Embryonic facial prominence (tissue), 1 donor: ENCODE results near the gene GNE.

Experiments used
- DNase-seq: peaks from one replicate; pipeline ENCODE4 v3.0.0-alpha.2; 2016; ENCODE audit errors: extremely low spot score

GNE gene

GRCh38 chr9:36166168-36166927 lies 91.9 kb downstream of the GNE start:
- DNase-seq: peak; percentile 59

- DNase-seq: no peak
Observed at GRCh38 chr9:36165826-36166167, 92.5 kb downstream of the GNE start.

- no peak for DNase-seq
Observed at GRCh38 chr9:36164989-36165388, 93.3 kb downstream of the GNE start.
